K562 (cell line): ENCODE measurements around the gene SPATA19. TPM values are rescaled to one million over a fixed set of nuclear protein-coding genes. Genes with fewer than 3 reads are reported as not detected.

Source experiments
- ATAC-seq: fragments of 200-7000 bp; cut with Tn5 transposase; 3 replicates; pipeline ENCODE4 v1.9.1; 2020; ENCODE audit warnings: moderate library complexity
- BruUV-seq: library from RNA; stranded (reverse); fragments of 400-500 nt; replicated peaks from 2 replicates; lab custom pipeline; 2021; lab: Mats Ljungman, UMichigan
- CTCF ChIA-PET: fragments of 300-600 bp; formaldehyde crosslinking; extraction: SDS; loops from one replicate; lab custom pipeline; 2021; ENCODE audit warnings: low intra/inter-chr PET ratio; lab: Yijun Ruan, JAX
- POLR2A ChIA-PET: fragments of 300-600, 350-650 bp; sonication (Branson Sonifier 250); formaldehyde crosslinking; extraction: SDS; loops from one replicate; lab custom pipeline; 2021; ENCODE audit warnings: antibody characterized with exemption, inconsistent platforms; lab: Yijun Ruan, JAX
- DNase-seq, 4 experiments: peaks; one replicate each; pipeline versions ENCODE4 v3.0.0 to v3.0.0-alpha.2; 2011 to 2018; ENCODE audit warnings: low spot score in 3 of 4, mixed read lengths in 3 of 4; ENCODE audit errors: extremely low read depth in 1 of 4
- FAIRE-seq: peaks from 2 replicates; lab custom pipeline; 2011; peaks lifted over from hg19 to GRCh38; lab: Jason Lieb, UNC
- H2AFZ ChIP-seq: 2 replicates; pipeline ENCODE4 v1.6.0; 2011; ENCODE audit warnings: low read depth, low read length, control low read depth, inconsistent platforms
- H3K27ac ChIP-seq: fragments of 200-600 bp; 3 replicates; pipeline ENCODE4 v1.8.0; 2011; ENCODE audit warnings: low read depth, mild to moderate bottlenecking, control low read depth, inconsistent platforms, low read length, moderate library complexity, mixed read lengths; ENCODE audit errors: extremely low read depth
- H3K27me3 ChIP-seq, 2 experiments: fragments of 300-600 bp in 1 of 2; 2 replicates in 1 of 2; 3 replicates in 1 of 2; pipeline versions ENCODE4 v1.6.0 to v1.8.0; 2011; ENCODE audit warnings: inconsistent platforms in 2 of 2, low read length in 2 of 2, mild to moderate bottlenecking in 1 of 2, mixed read lengths in 1 of 2, moderate library complexity in 1 of 2; ENCODE audit not compliant: control insufficient read depth in 2 of 2, insufficient read depth in 2 of 2
- H3K36me3 ChIP-seq: fragments of 300-600 bp; 3 replicates; pipeline ENCODE4 v1.8.0; 2011; ENCODE audit warnings: mild to moderate bottlenecking, low read length, inconsistent platforms; ENCODE audit not compliant: control insufficient read depth, insufficient read depth
- H3K4me1 ChIP-seq, 2 experiments: fragments of 200-600 bp in 1 of 2; replicated peaks in 1 of 2; 2 replicates in 1 of 2; 3 replicates in 1 of 2; pipeline versions ENCODE4 v1.5.1 to v1.8.0; 2011; ENCODE audit warnings: inconsistent platforms in 2 of 2, low read length in 2 of 2, mild to moderate bottlenecking in 1 of 2, mixed read lengths in 1 of 2, moderate library complexity in 1 of 2; ENCODE audit not compliant: control insufficient read depth in 2 of 2, insufficient read depth in 2 of 2
- H3K4me2 ChIP-seq: 2 replicates; pipeline ENCODE4 v1.6.1; 2011; ENCODE audit warnings: low read length, control low read depth, inconsistent platforms, mixed read lengths; ENCODE audit not compliant: insufficient read depth
- H3K4me3 ChIP-seq: fragments of 200-600 bp; sonication (generic), shearing (Covaris generic); 2 replicates; pipeline ENCODE4 v1.5.1; 2016; ENCODE audit warnings: control low read depth, inconsistent platforms
- H3K79me2 ChIP-seq: fragments of 200-600 bp; 3 replicates; pipeline ENCODE4 v1.8.0; 2011; ENCODE audit warnings: low read length, inconsistent platforms; ENCODE audit not compliant: control insufficient read depth, insufficient read depth
- H3K9ac ChIP-seq, 2 experiments: 2 replicates each; pipeline versions ENCODE4 v1.6.0 to v1.6.1; 2011; ENCODE audit warnings: low read depth in 2 of 2, low read length in 2 of 2, control low read depth in 1 of 2, inconsistent platforms in 1 of 2, mild to moderate bottlenecking in 1 of 2, mixed read lengths in 1 of 2; ENCODE audit not compliant: insufficient read depth in 1 of 2
- H3K9me1 ChIP-seq: one replicate; pipeline ENCODE4 v1.6.0; 2011; ENCODE audit warnings: inconsistent platforms, mild to moderate bottlenecking, low read length, moderate library complexity; ENCODE audit not compliant: control insufficient read depth, insufficient read depth
- H3K9me3 ChIP-seq: replicated peaks from 2 replicates; pipeline ENCODE4 v1.5.1; 2011; ENCODE audit warnings: low read depth, low read length, inconsistent platforms; ENCODE audit not compliant: control insufficient read depth, insufficient read depth
- H4K20me1 ChIP-seq: replicated peaks from 2 replicates; pipeline ENCODE4 v1.6.1; 2011; ENCODE audit warnings: low read length, inconsistent platforms, mixed read lengths; ENCODE audit not compliant: control insufficient read depth, insufficient read depth
- CSDE1 ChIP-seq, 2 experiments: fragments of 450-650 bp; IDR thresholded peaks; 2 replicates each; pipeline ENCODE4 v1.6.1; 2016; ENCODE audit warnings: mild to moderate bottlenecking in 1 of 2
- MTF1 ChIP-seq: fragments of 250-450 bp; sonication (Bioruptor Pico); IDR thresholded peaks from 2 replicates; pipeline ENCODE4 v1.9.0; 2021; ENCODE audit warnings: moderate library complexity, mild to moderate bottlenecking, inconsistent platforms, borderline replicate concordance
- NBN ChIP-seq: fragments of 450-650 bp; IDR thresholded peaks from 2 replicates; pipeline ENCODE4 v1.6.1; 2016; ENCODE audit warnings: low read depth, mild to moderate bottlenecking
- PML ChIP-seq: IDR thresholded peaks from 2 replicates; pipeline ENCODE4 v1.6.1; 2012; ENCODE audit warnings: low read length, inconsistent platforms
- RBM17 ChIP-seq: fragments of 200-400 bp; formaldehyde crosslinking; IDR thresholded peaks from 2 replicates; pipeline ENCODE4 v1.6.1; 2017; ENCODE audit warnings: low read depth, mild to moderate bottlenecking, low read length, borderline replicate concordance
- SIRT6 ChIP-seq: IDR thresholded peaks from one replicate; pipeline ENCODE4 v1.6.1; 2012; ENCODE audit warnings: low read depth, mild to moderate bottlenecking, control low read depth, inconsistent platforms, low read length, moderate library complexity
- SMAD1 ChIP-seq: fragments of 150-350 bp; IDR thresholded peaks from 2 replicates; pipeline ENCODE4 v1.6.1; 2014; ENCODE audit warnings: low read length, low read depth; ENCODE audit not compliant: partially characterized antibody
- SMARCE1 ChIP-seq: fragments of 450-650 bp; IDR thresholded peaks from 2 replicates; pipeline ENCODE4 v1.7.1; 2016; ENCODE audit warnings: mild to moderate bottlenecking
- SP2 ChIP-seq: IDR thresholded peaks from 2 replicates; pipeline ENCODE4 v1.6.1; 2011; ENCODE audit warnings: mild to moderate bottlenecking, low read depth, low read length, moderate library complexity; ENCODE audit not compliant: poor library complexity, severe bottlenecking; ENCODE audit errors: extremely low read depth
- ZBTB26 ChIP-seq: fragments of 450-650 bp; formaldehyde crosslinking; IDR thresholded peaks from 2 replicates; pipeline ENCODE4 v1.4.0; 2022; ENCODE audit warnings: missing genetic modification characterization
- ZNF324 ChIP-seq: fragments of 250-450 bp; sonication (Bioruptor Pico); IDR thresholded peaks from 2 replicates; pipeline ENCODE4 v1.4.0; 2020; ENCODE audit warnings: mild to moderate bottlenecking
- ZNF699 ChIP-seq: fragments of 250-450 bp; sonication (Bioruptor Pico); IDR thresholded peaks from 2 replicates; pipeline ENCODE4 v1.8.0; 2021; ENCODE audit warnings: mild to moderate bottlenecking, moderate library complexity; ENCODE audit not compliant: insufficient replicate concordance
- WGBS: fragments of 100-300 bp; shearing (Covaris generic); methylation state at CpG from one replicate; pipeline ENCODE4 v1.1.6; 2016; ENCODE audit warnings: low coverage, mixed read lengths; ENCODE audit not compliant: insufficient coverage; ENCODE audit errors: missing lambda C conversion rate; 5-methylcytosine and 5-hydroxymethylcytosine counted together
- in situ Hi-C: fragments of 300-500 bp; cut with MboI; formaldehyde crosslinking; loops from 4 replicates; pipeline ENCODE4 v1.15.0; 2018; ENCODE audit warnings: inconsistent platforms, mixed read lengths
- intact Hi-C: fragments of 100-400 bp; cut with micrococcal nuclease; formaldehyde crosslinking; loops from 2 replicates; pipeline ENCODE4 v1.14.2; 2022
- polyA plus RNA-seq, 8 experiments: library from polyadenylated mRNA; depleted of rRNA in 4 of 8; stranded (reverse) in 5 of 8; unstranded in 3 of 8; fragments of >200 nt; fragmentation: Nextera tagmentation in 2 of 8; fragmentation: Illumina TruSeq in 1 of 8; extraction: Ambion mirVana in 2 of 8; extraction: Trizol in 1 of 8; gene quantifications; 2 replicates each; pipeline versions ENCODE4 v1.2.1 to v1.2.3, GENCODE V29; 2011 to 2014; ENCODE audit warnings: inconsistent platforms in 1 of 8, missing spikeins in 1 of 8
- total RNA-seq, 7 experiments: library from RNA; depleted of rRNA in 6 of 7; stranded (reverse); fragments of >200 nt in 6 of 7; fragmentation: Illumina TruSeq in 2 of 7; extraction: Trizol in 2 of 7; gene quantifications; 2 replicates each; pipeline versions ENCODE4 v1.2.1 to v1.2.3, GENCODE V29; 2011 to 2021; ENCODE audit warnings: low replicate concordance in 1 of 7

The SPATA19 gene
- total and polyA plus RNA-seq, 9 of the 15 experiments (the other 6 are each of a cell fraction or from before 2014, with no cell fraction given): not detected

- TF ChIP-seq ZBTB26 (CRISPR knock-in tag) (no peak), SIRT6 (no peak), CSDE1 (IDR thresholded peaks at IDR 0.05) (no peak), PML (no peak), SMAD1 (no peak), SP2 (no peak), SMARCE1 (no peak), MTF1 (CRISPR knock-in tag) (no peak), NBN (no peak), RBM17 (no peak)
Measured at GRCh38 chr11:133818302-133818701, 27.0 kb downstream of the SPATA19 start (continued).

- CTCF ChIA-PET: no interaction called here
- in situ Hi-C loops (no loop called here), intact Hi-C loops (no loop called here)
- Histone ChIP-seq H2AFZ (no peak overlapping the region), H4K20me1 (no peaks in the 10 kb centered on the region), H3K4me2 (no peak overlapping the region), H3K36me3 (no peaks in the 10 kb centered on the region), H3K9me1 (no peaks in the 10 kb centered on the region), H3K9ac (no peak overlapping the region), H3K9me3 (no peaks in the 10 kb centered on the region), H3K27ac (no peak overlapping the region), H3K27me3 (no peaks in the 10 kb centered on the region), H3K79me2 (no peaks in the 10 kb centered on the region), H3K4me3 (no peak overlapping the region), H3K4me1 (no peaks in the 10 kb centered on the region)
- POLR2A ChIA-PET: no interaction called here
- DNase-seq: no peak
- ATAC-seq: no peak
- no peak for TF ChIP-seq ZNF699 (CRISPR knock-in tag)
- TF ChIP-seq ZNF324: no peak
- BruUV-seq: no TSS peak
- WGBS: 0% methylated on average over 7 of the region's 7 CpGs
- no peak for FAIRE-seq
Measured at GRCh38 chr11:133817449-133817848, 27.9 kb downstream of the SPATA19 start.
